Neutrophil (primary cell): ENCODE measurements around the gene CCDC187.

Experiments
- H3K27ac ChIP-seq: fragments of 200-600 bp; sonication (generic); 2 replicates; pipeline ENCODE4 v1.5.1; 2016; ENCODE audit warnings: mild to moderate bottlenecking, moderate library complexity
- H3K27me3 ChIP-seq: fragments of 200-600 bp; sonication (generic); 2 replicates; pipeline ENCODE4 v1.6.0; 2016; ENCODE audit warnings: mild to moderate bottlenecking
- H3K36me3 ChIP-seq: fragments of 200-600 bp; sonication (generic); 2 replicates; pipeline ENCODE4 v1.5.1; 2017
- H3K4me1 ChIP-seq, 2 experiments: fragments of 200-600 bp in 1 of 2; sonication (generic) in 1 of 2; 1 replicate in 1 of 2; 2 replicates in 1 of 2; pipeline versions ENCODE4 v1.5.1 to v1.6.1; 2013 to 2016; ENCODE audit warnings: low read depth in 1 of 2, low read length in 1 of 2, mild to moderate bottlenecking in 1 of 2, moderate library complexity in 1 of 2; ENCODE audit not compliant: control insufficient read depth in 1 of 2, insufficient read depth in 1 of 2
- H3K4me3 ChIP-seq, 2 experiments: fragments of 200-600 bp in 1 of 2; sonication (generic) in 1 of 2; 1 replicate in 1 of 2; 2 replicates in 1 of 2; pipeline ENCODE4 v1.5.1; 2013 to 2016; ENCODE audit warnings: low read depth in 1 of 2, low read length in 1 of 2, mild to moderate bottlenecking in 1 of 2, moderate library complexity in 1 of 2
- H3K9me3 ChIP-seq: fragments of 200-600 bp; sonication (generic); 2 replicates; pipeline ENCODE4 v1.5.1; 2016
- CTCF ChIP-seq: fragments of 200-600 bp; sonication (generic); IDR thresholded peaks from 2 replicates; pipeline ENCODE4 v1.5.1; 2016; ENCODE audit warnings: antibody characterized with exemption

The CCDC187 gene

GRCh38 chr9:136247551-136247916 lies 56.4 kb downstream of the CCDC187 start:
- Histone ChIP-seq H3K4me3 (no peak overlapping the region), H3K27ac (no peak overlapping the region), H3K36me3 (no peaks in the 10 kb centered on the region), H3K9me3 (no peaks in the 10 kb centered on the region), H3K4me1 (peaks cover 12 to 16% of the 10 kb centered on the region in 2 experiments), H3K27me3 (peaks cover 12% of the 10 kb centered on the region)
- no peak for TF ChIP-seq CTCF

GRCh38 chr9:136246849-136247550 lies 56.9 kb downstream of the CCDC187 start:
- Histone ChIP-seq H3K9me3 (no peaks in the 10 kb centered on the region), H3K27ac (no peak overlapping the region), H3K4me1 (peaks cover 12 to 16% of the 10 kb centered on the region in 2 experiments), H3K27me3 (peaks cover 12% of the 10 kb centered on the region), H3K4me3 (no peak overlapping the region), H3K36me3 (no peaks in the 10 kb centered on the region)
- no peak for TF ChIP-seq CTCF

GRCh38 chr9:136245219-136246150 lies 58.4 kb downstream of the CCDC187 start, which contains the start of gene QSOX2:
TSS of gene QSOX2 (minus strand) at chr9:136245812. CDS start at chr9:136245803, 9 bp downstream.
- Histone ChIP-seq H3K4me1 (peaks cover 12 to 16% of the 10 kb centered on the region in 2 experiments), H3K27ac (peak within 1 kb of the TSS; percentile 61), H3K27me3 (peaks cover 12% of the 10 kb centered on the region), H3K9me3 (no peaks in the 10 kb centered on the region), H3K36me3 (no peaks in the 10 kb centered on the region), H3K4me3 (peak within 1 kb of the TSS; percentile 69 to 77)
- TF ChIP-seq CTCF = peak; percentile 26

- Histone ChIP-seq H3K4me3 (peak overlapping the region; percentile 69 to 77), H3K4me1 (peaks cover 12 to 16% of the 10 kb centered on the region in 2 experiments), H3K9me3 (no peaks in the 10 kb centered on the region), H3K36me3 (no peaks in the 10 kb centered on the region), H3K27ac (no peak overlapping the region), H3K27me3 (peaks cover 7% of the 10 kb centered on the region)
- TF ChIP-seq CTCF = no peak
Measured at GRCh38 chr9:136244969-136245218, 59.0 kb downstream of the CCDC187 start.

GRCh38 chr9:136244122-136244968 lies 59.5 kb downstream of the CCDC187 start:
- H3K27me3 ChIP-seq = peaks cover 7% of the 10 kb centered on the region
- no peaks in the 10 kb centered on the region for H3K9me3 ChIP-seq
- H3K27ac ChIP-seq = no peak overlapping the region
- H3K36me3 ChIP-seq = no peaks in the 10 kb centered on the region
- TF ChIP-seq CTCF = no peak
- peaks cover 12 to 16% of the 10 kb centered on the region in 2 experiments for H3K4me1 ChIP-seq
- H3K4me3 ChIP-seq = peak overlapping the region; percentile 69 to 77
